RWPE2 (cell line): Measurements from ENCODE around the gene INVS.
"Not testable (repeated sequence)": the region's sequence is repeated elsewhere in the genome, so short reads cannot be mapped to it uniquely, and the experiment has no call there.

ENCODE experiments used
- ATAC-seq: fragments of 200-7000 bp; cut with Tn5 transposase; 3 replicates; pipeline ENCODE4 v1.9.1; 2021; ENCODE audit warnings: low read depth
- DNase-seq: peaks from one replicate; pipeline ENCODE4 v3.0.0-alpha.2; 2020; ENCODE audit warnings: low spot score
- H3K27ac ChIP-seq: fragments of 450-650 bp; 2 replicates; pipeline ENCODE4 v1.5.1; 2017; ENCODE audit warnings: mild to moderate bottlenecking; ENCODE audit not compliant: poor library complexity, severe bottlenecking
- H3K27me3 ChIP-seq: fragments of 250-450 bp; sonication (Bioruptor Pico); 2 replicates; pipeline ENCODE4 v1.5.1; 2021; ENCODE audit warnings: mild to moderate bottlenecking, moderate library complexity; ENCODE audit not compliant: insufficient read depth, poor library complexity, severe bottlenecking
- H3K36me3 ChIP-seq: fragments of 250-450 bp; sonication (Bioruptor Pico); 2 replicates; pipeline ENCODE4 v1.5.1; 2020; ENCODE audit warnings: low read depth, mild to moderate bottlenecking, moderate library complexity
- H3K4me1 ChIP-seq: fragments of 250-450 bp; sonication (Bioruptor Pico); 2 replicates; pipeline ENCODE4 v1.5.1; 2021; ENCODE audit warnings: mild to moderate bottlenecking, moderate library complexity; ENCODE audit not compliant: insufficient read depth, poor library complexity, severe bottlenecking
- H3K4me3 ChIP-seq: fragments of 250-450 bp; sonication (Bioruptor Pico); 2 replicates; pipeline ENCODE4 v1.5.1; 2021; ENCODE audit warnings: mild to moderate bottlenecking, moderate library complexity; ENCODE audit not compliant: severe bottlenecking
- H3K9me3 ChIP-seq: fragments of 250-450 bp; sonication (Bioruptor Pico); 2 replicates; pipeline ENCODE4 v1.5.1; 2021; ENCODE audit warnings: mild to moderate bottlenecking, moderate library complexity; ENCODE audit not compliant: severe bottlenecking
- TF ChIP-seq, protein P1 (sequence below): fragments of 450-650 bp; IDR thresholded peaks from one replicate; pipeline ENCODE4 v1.5.1; 2017; ENCODE audit warnings: mild to moderate bottlenecking, moderate library complexity; ENCODE audit not compliant: poor library complexity, severe bottlenecking

The INVS gene

DNA sequence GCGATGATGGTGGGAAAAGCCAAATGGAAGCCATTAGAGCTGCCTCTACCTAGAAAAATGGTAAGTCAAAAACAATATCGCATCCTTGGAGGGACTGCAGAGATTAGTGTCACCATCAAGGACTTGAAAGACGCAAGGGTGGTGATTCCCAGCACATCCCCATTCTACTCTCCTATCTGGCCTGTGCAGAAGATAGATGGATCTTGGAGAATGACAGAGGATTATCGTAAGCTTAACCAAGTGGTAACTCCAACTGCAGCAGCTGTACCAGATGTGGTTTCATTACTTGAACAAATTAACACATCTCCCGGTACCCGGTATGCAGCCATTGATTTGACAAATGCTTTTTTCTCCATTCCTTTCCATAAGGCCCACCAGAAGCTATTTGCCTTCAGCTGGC lies 24.1 kb upstream of the INVS start:
- H3K4me1 ChIP-seq, result peaks cover 4% of the 10 kb centered on the region
- H3K27ac ChIP-seq, result no peak overlapping the region
- H3K27me3 ChIP-seq, result no peaks in the 10 kb centered on the region
- DNase-seq, result no peak
- no peaks in the 10 kb centered on the region for H3K36me3 ChIP-seq
- ATAC-seq, result no peak
- TF ChIP-seq, protein P1, sequence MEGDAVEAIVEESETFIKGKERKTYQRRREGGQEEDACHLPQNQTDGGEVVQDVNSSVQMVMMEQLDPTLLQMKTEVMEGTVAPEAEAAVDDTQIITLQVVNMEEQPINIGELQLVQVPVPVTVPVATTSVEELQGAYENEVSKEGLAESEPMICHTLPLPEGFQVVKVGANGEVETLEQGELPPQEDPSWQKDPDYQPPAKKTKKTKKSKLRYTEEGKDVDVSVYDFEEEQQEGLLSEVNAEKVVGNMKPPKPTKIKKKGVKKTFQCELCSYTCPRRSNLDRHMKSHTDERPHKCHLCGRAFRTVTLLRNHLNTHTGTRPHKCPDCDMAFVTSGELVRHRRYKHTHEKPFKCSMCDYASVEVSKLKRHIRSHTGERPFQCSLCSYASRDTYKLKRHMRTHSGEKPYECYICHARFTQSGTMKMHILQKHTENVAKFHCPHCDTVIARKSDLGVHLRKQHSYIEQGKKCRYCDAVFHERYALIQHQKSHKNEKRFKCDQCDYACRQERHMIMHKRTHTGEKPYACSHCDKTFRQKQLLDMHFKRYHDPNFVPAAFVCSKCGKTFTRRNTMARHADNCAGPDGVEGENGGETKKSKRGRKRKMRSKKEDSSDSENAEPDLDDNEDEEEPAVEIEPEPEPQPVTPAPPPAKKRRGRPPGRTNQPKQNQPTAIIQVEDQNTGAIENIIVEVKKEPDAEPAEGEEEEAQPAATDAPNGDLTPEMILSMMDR, result no peak
- no peak overlapping the region for H3K4me3 ChIP-seq
- H3K9me3 ChIP-seq, result no peaks in the 10 kb centered on the region

DNA sequence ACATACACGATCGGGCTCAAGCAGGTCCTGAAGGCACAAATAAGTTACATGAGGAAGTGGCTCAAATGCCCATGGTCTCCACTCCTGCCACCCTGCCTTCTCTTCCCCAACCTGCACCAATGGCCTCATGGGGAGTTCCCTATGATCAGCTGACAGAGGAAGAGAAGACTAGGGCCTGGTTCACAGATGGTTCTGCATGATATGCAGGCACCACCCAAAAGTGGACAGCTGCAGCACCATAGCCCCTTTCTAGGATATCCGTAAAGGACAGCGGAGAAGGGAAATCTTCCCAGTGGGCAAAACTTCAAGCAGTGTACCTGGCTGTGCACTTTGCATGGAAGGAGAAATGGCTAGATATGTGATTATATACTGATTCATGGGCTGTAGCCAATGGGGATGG lies 22.8 kb upstream of the INVS start:
- not testable (repeated sequence) for H3K27ac ChIP-seq, ATAC-seq, H3K4me3 ChIP-seq, H3K36me3 ChIP-seq, DNase-seq, H3K9me3 ChIP-seq, H3K4me1 ChIP-seq, H3K27me3 ChIP-seq

DNA sequence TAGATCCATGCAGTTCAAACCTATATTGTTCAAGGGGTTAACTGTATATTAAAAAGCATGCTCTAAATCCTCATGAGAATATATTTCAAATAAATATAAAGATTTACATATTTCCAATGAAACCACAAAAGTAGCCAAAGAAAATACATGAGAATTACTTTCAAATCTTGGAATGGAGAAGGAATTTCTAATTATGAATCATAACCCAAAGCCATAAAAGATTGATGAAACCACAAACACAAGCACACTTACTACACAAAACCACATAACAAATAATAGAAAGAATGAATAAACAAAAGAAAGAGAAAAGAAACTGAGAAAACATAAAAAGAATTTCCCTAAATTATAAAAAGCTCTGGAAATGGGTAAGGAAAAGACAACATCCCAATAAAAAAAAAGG lies 16.3 kb upstream of the INVS start:
- TF ChIP-seq, protein P1, result no peak
- Histone ChIP-seq H3K4me3 (no peak overlapping the region), H3K9me3 (no peaks in the 10 kb centered on the region), H3K27ac (no peak overlapping the region), H3K27me3 (no peaks in the 10 kb centered on the region), H3K36me3 (no peaks in the 10 kb centered on the region), H3K4me1 (peaks cover 28% of the 10 kb centered on the region)
- no peak for DNase-seq
- no peak for ATAC-seq

DNA sequence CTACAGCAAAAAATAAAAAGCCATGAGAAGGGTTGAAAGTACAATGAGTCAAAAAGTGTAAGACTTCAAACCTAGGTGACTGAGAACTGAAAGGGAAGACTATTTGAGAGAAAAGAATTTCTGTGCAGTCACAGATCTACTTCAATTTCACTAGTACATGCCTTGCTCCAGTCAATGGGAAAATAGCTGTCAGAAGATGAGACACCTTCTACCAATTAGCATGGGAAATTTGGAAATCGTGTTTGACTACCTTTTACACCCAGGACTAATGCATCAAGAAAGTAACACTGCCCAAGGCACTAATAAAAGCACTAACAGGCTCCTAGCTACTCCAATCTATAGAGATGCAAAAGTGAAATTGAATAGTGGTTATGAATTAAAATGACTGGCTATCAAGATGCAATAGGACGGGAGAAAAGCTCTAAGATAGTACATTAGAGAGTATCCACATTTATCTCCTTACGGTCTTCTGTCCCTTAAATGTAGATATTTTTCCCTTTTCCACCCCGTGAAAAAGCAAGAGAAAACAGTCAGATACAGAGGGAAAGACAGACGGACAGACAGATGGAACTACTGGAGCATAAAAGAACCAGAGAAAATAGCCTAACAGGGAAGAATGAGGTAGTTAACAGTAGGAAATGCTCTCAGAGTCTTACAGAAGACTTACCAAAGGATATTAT lies 15.5 kb upstream of the INVS start:
- no peaks in the 10 kb centered on the region for H3K9me3 ChIP-seq
- TF ChIP-seq, protein P1, result no peak
- ATAC-seq, result no peak; the same call in 2 of the 3 replicates
- no peaks in the 10 kb centered on the region for H3K27me3 ChIP-seq
- H3K27ac ChIP-seq, result no peak overlapping the region
- DNase-seq, result no peak
- H3K36me3 ChIP-seq, result no peaks in the 10 kb centered on the region
- no peak overlapping the region for H3K4me3 ChIP-seq
- peaks cover 35% of the 10 kb centered on the region for H3K4me1 ChIP-seq

DNA sequence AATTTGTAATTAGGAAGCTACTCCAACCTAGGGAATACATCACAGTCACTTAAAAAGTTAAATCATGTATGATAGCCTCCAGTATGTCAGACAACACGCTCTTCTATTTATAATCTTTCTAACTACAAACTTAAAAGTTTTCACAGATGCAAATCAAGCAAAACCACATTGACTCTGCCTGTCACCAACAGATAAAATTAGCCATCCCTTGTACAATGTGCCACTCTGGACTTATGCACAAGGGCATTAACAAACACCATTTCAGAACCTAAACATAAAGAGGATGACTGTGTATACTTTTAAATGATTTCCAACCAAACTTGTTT lies 15.0 kb upstream of the INVS start:
- Histone ChIP-seq H3K9me3 (no peaks in the 10 kb centered on the region), H3K27ac (no peak overlapping the region), H3K36me3 (no peaks in the 10 kb centered on the region), H3K27me3 (no peaks in the 10 kb centered on the region), H3K4me1 (peaks cover 40% of the 10 kb centered on the region), H3K4me3 (no peak overlapping the region)
- no peak for DNase-seq
- no peak for ATAC-seq
- TF ChIP-seq, protein P1, result no peak
